ENCODE results near the gene STRN4. TPM values are rescaled to one million over a fixed set of nuclear protein-coding genes. Genes with fewer than 3 reads are reported as not detected.

Gene STRN4
- total and polyA plus RNA-seq, 4 donors, result 9.5 to 29.9 (median 24.8) TPM

DNA sequence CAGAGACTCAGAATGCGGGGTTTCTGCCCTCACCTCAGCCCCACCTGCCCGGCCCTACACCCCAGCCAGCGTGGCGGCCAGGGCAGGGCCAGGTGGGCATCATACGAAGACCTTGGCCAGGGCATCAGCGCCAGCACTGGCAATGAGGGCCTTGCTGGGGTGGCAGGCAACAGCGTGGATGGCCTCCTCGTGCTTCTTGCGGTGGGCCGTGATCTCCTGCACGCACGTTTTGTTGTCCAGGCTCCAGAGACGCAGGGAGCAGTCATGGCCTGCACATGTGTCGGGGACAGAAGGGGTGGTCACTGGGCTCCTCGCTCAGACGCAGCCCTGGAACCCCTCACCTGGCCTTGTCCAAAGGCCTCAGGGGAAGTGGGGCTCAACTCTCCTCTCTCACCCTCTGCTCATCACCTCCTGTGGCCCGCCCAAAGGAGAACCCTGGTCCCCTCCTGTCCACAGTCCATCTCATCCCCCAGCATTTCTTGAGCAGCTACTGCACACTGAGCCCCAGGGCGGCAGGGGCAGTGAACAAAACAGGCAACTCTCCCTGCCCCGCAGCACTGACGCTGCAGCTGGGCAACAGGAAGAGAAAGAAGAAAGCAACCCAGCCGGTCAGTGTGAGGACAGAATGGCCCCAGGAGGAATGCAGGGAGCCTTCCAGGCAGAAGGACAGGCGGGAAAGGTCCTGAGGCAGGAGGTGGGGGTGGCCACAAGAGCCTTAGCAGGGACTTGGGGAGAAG, 25.6 kb downstream of the STRN4 start:
- 94% methylated on average over 22 of the region's 22 CpGs for WGBS
- H3K4me1 ChIP-seq (ENCODE audit: control insufficient read depth in 4 of 4, insufficient read depth in 4 of 4, low read length in 3 of 4), result peaks cover 0 to 20% (median 9%) of the 10 kb centered on the region in 4 donors
- TF ChIP-seq JUND (IDR thresholded peaks at IDR 0.05) (no peak), CTCF (IDR thresholded peaks at IDR 0.05; ENCODE audit: low read depth, low read length, missing input control) (no peak), FOXA2 (IDR thresholded peaks at IDR 0.05) (no peak), ZBTB33 (IDR thresholded peaks at IDR 0.05) (no peak), YY1 (IDR thresholded peaks at IDR 0.05) (no peak), TAF1 (conservative IDR thresholded peaks at IDR 0.05) (no peak), HNF4G (IDR thresholded peaks at IDR 0.05) (no peak), RXRA (IDR thresholded peaks at IDR 0.05) (no peak), NR2F2 (IDR thresholded peaks at IDR 0.05) (no peak), MAX (IDR thresholded peaks at IDR 0.05) (no peak), FOXA1 (IDR thresholded peaks at IDR 0.05) (no peak), EGR1 (IDR thresholded peaks at IDR 0.05; ENCODE audit: low read depth in 2 of 2) (no peak)
- no peak overlapping the region for H3K4me3 ChIP-seq (ENCODE audit: low read depth in 1 of 3, low read length in 3 of 3)
- no peak for DNase-seq (ENCODE audit: low spot score)
- H3K9ac ChIP-seq (ENCODE audit: low read depth in 1 of 2, low read length in 2 of 2), result no peak overlapping the region
- H3K27me3 ChIP-seq (ENCODE audit: control insufficient read depth in 4 of 4, insufficient read depth in 4 of 4, low read length in 3 of 4), result no peaks in the 10 kb centered on the region
- no peaks in the 10 kb centered on the region for H3K9me3 ChIP-seq (ENCODE audit: control insufficient read depth in 4 of 4, low read length in 3 of 4)
- H3K36me3 ChIP-seq (ENCODE audit: control insufficient read depth in 4 of 4, insufficient read depth in 3 of 4, low read depth in 1 of 4, low read length in 3 of 4), result peaks cover 7 to 49% (median 21%) of the 10 kb centered on the region in 4 donors
- H3K27ac ChIP-seq (ENCODE audit: low read depth in 1 of 2, low read length in 2 of 2), result no peak overlapping the region

DNA sequence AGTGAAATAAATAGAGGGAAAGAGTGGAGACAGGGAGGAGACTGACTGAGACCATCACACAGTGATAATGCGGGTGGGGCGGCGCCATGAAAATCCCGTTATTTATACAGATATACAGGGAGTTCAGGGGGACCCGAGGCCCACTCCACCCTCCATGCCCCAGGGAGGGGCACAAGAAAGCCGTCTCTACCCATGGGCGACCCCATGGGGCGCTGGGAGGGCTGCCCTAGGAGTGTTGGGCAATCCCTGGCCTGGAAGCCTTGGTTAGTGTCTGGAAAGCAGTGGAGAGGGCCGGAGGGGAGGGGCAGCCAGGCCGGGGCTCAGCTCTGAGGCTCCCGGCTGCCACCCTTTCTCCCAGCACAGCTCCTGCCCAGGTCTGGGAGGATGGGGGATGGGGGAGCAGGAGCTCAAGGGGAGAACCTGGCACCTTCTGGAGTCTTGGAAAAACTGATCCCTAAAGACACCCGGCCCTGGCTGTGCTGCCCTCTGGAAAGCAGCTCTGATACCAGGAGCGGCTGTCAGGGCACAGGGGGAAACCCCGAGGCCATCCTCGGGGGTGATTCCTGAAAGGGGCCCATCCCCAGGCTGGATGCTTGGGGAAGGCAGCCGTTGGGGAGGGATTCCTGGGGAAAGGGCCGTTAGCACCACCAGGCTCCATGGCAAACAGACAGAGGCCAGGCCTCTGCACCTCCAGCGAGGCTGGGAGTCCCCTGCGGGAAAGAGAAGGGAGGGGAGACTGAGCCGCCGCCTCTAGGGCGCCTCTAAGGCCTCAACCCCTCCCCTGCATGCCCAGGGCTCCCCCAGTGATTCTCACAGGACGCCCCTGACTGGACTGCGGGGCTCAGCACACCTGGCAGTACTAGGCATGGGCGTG, 26.4 kb downstream of the STRN4 start:
- no peak for DNase-seq (ENCODE audit: low spot score)
- Histone ChIP-seq H3K9ac (ENCODE audit: low read depth in 1 of 2, low read length in 2 of 2) (no peak overlapping the region), H3K4me3 (ENCODE audit: low read depth in 1 of 3, low read length in 3 of 3) (no peak overlapping the region), H3K27me3 (ENCODE audit: control insufficient read depth in 4 of 4, insufficient read depth in 4 of 4, low read length in 3 of 4) (no peaks in the 10 kb centered on the region), H3K36me3 (ENCODE audit: control insufficient read depth in 4 of 4, insufficient read depth in 3 of 4, low read depth in 1 of 4, low read length in 3 of 4) (peaks cover 5 to 45% (median 17%) of the 10 kb centered on the region in 4 donors), H3K4me1 (ENCODE audit: control insufficient read depth in 4 of 4, insufficient read depth in 4 of 4, low read length in 3 of 4) (peaks cover 0 to 25% (median 17%) of the 10 kb centered on the region in 4 donors), H3K9me3 (ENCODE audit: control insufficient read depth in 4 of 4, low read length in 3 of 4) (no peaks in the 10 kb centered on the region), H3K27ac (ENCODE audit: low read depth in 1 of 2, low read length in 2 of 2) (no peak overlapping the region)
- WGBS, result 85% methylated on average over 25 of the region's 25 CpGs
- TF ChIP-seq YY1 (IDR thresholded peaks at IDR 0.05) (no peak), TAF1 (conservative IDR thresholded peaks at IDR 0.05) (no peak), SP1 (IDR thresholded peaks at IDR 0.05) (no peak), CTCF (IDR thresholded peaks at IDR 0.05; ENCODE audit: low read depth, low read length, missing input control) (no peak), RAD21 (IDR thresholded peaks at IDR 0.05) (no peak)
- TF ChIP-seq, protein P1, sequence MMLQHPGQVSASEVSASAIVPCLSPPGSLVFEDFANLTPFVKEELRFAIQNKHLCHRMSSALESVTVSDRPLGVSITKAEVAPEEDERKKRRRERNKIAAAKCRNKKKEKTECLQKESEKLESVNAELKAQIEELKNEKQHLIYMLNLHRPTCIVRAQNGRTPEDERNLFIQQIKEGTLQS (IDR thresholded peaks at IDR 0.05), result no peak

Measured in liver (tissue), 9 donors.